OCI-LY3 (cell line): ENCODE data around the gene NOG.

Experiments used
- EZH2phosphoT487 ChIP-seq: fragments of 200-600 bp; shearing (Covaris generic); IDR thresholded peaks from 2 replicates; pipeline ENCODE4 v1.6.1; 2018; ENCODE audit warnings: antibody characterized with exemption, mixed run types, low read depth
- TF ChIP-seq, protein P1 (sequence below): fragments of 200-600, 300-600 bp; sonication (generic); IDR thresholded peaks from 2 replicates; pipeline ENCODE4 v1.5.1; 2014; ENCODE audit warnings: antibody characterized with exemption, low read length, low read depth

DNA sequence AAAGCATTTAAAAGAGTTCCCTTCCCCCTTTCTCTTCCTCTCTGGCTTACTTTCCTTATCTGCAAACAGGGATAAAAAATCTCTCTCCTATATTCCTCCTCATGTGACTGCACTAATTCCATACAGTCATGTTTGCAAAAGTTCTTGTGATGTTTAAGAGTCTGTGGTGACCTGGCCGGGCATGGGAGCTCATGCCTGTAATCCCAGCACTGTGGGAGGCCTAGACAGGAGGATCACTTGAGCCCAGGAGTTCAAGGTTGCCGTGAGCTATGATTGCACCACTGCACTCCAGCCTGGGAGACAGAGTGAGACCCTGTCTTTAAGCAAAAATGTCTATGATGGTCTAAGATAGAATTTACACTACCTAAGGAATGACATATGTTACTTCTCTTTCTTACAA lies 19.6 kb downstream of the NOG start:
- TF ChIP-seq, protein P1, sequence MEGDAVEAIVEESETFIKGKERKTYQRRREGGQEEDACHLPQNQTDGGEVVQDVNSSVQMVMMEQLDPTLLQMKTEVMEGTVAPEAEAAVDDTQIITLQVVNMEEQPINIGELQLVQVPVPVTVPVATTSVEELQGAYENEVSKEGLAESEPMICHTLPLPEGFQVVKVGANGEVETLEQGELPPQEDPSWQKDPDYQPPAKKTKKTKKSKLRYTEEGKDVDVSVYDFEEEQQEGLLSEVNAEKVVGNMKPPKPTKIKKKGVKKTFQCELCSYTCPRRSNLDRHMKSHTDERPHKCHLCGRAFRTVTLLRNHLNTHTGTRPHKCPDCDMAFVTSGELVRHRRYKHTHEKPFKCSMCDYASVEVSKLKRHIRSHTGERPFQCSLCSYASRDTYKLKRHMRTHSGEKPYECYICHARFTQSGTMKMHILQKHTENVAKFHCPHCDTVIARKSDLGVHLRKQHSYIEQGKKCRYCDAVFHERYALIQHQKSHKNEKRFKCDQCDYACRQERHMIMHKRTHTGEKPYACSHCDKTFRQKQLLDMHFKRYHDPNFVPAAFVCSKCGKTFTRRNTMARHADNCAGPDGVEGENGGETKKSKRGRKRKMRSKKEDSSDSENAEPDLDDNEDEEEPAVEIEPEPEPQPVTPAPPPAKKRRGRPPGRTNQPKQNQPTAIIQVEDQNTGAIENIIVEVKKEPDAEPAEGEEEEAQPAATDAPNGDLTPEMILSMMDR = no peak
- TF ChIP-seq EZH2phosphoT487 = no peak
